Esophagus muscularis mucosa (tissue), 4 donors: ENCODE results near the gene CACNA2D3.

Experiments used
- CTCF ChIP-seq, 3 experiments: fragments of 200-600 bp in 2 of 3; fragments of 450-650 bp in 1 of 3; sonication (generic) in 2 of 3; IDR thresholded peaks; one replicate each; pipeline ENCODE4 v1.5.1; 2017 to 2019; ENCODE audit warnings: antibody characterized with exemption in 3 of 3, mild to moderate bottlenecking in 2 of 3, moderate library complexity in 1 of 3
- EP300 ChIP-seq: sonication (generic); formaldehyde crosslinking; IDR thresholded peaks from one replicate; pipeline ENCODE4 v1.6.1; 2017; ENCODE audit warnings: antibody characterized with exemption
- POLR2A ChIP-seq: fragments of 450-650 bp; IDR thresholded peaks from one replicate; pipeline ENCODE4 v1.6.1; 2017; ENCODE audit warnings: antibody characterized with exemption, moderate library complexity, mild to moderate bottlenecking, low read depth
- POLR2AphosphoS5 ChIP-seq, 2 donors: sonication (generic); formaldehyde crosslinking; IDR thresholded peaks; one replicate each; pipeline ENCODE4 v1.6.1; 2017; ENCODE audit warnings: antibody characterized with exemption in 2 of 2

DNA sequence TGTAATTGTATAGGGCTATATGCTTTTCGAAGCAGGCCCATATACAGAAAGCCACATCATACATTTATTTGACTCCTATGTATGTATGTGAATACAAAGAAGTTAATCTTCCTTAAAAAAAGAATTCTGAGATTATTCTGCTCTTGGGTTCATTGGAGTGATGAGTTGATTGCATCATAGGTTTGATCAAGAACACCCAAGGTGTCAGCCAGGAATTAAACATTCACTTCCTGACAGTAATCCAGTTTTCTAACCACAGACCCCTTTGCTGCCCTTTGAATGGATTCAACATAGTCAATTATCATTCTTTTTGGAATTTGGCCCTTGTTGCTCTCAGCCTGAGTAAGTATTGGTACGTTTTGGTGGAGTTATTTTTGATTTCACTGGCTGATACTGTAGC is 225.6 kb downstream of the CACNA2D3 start:
- TF ChIP-seq POLR2A (no peak), CTCF (IDR thresholded peaks at IDR 0.05) (no peak), POLR2AphosphoS5 (IDR thresholded peaks at IDR 0.05) (no peak), EP300 (no peak)
